HG03457 (cell line): ENCODE data around the gene CXCL3.

ENCODE experiments used
- ATAC-seq: cut with Tn5 transposase; IDR thresholded peaks from one replicate; pipeline ENCODE4 v1.9.1; 2021; ENCODE audit warnings: moderate number of reproducible peaks; ENCODE audit not compliant: unreplicated experiment

Gene CXCL3

DNA sequence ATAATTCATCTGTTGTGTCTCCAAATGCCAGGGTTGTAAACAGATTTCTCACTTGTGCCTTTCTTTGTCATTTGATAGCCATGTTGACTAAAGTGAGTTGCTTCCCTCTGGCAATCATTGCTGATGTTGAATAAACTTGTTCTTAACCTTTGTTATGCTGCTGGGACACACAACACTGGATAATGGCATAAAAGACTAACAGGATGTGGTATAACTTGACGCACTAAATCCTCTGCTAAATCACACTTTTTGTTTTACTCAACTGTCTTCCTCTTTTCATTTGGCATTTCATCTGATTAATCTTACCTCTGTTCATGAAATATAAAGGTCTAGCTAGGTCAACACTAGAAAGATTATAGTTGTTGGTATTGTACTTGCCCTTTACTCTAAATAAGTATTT lies 22.4 kb downstream of the CXCL3 start:
- ATAC-seq: no peak

DNA sequence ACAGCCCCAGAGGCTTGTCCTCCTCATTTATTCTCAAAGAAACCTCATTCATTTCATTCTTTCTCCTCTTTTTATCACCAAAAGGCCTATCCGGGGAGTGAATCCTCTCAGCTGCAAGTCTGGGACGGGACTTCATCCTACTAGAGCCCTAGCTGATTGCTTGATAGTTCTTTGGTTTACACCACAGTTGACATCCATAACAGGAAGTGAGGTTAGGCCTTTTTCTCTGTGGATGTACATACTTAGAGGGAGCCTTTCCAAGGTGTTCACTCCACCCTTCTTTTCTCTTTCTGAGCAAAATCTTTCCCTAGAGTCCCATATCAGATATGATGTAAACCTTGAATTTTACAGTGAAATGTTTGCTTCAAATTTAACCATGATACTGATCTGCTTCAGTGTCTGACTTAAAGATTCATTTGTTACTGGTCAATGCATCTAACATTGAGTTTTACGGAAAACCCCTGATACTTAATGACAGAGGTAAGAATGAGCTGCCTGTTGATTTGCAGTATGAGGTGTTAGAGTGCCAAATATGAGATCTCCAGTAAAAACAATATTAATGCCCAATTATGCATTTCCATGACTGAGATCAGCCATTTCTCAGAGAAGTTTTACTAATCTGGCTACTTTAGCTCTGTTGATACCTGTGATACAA lies 23.2 kb downstream of the CXCL3 start:
- no peak for ATAC-seq

DNA sequence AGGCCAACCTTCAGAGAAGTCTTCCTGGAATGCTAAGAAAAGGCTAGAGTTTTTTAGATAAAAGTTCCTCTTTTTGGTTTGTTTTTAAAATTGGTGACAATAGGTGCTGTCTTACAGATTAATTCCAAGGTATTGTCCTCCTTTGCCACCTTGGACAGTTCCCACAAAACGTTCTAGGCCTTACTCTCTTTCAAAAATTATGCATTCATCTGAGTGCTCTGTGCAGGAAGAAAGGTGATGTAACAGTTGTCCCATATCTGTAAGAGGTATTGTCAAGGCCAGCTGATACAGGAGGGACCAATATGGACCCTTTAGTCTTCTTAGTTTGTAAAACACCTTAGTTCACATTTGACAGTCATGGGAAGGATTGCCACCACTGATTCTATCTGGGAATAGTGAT lies 24.2 kb downstream of the CXCL3 start:
- ATAC-seq: no peak

DNA sequence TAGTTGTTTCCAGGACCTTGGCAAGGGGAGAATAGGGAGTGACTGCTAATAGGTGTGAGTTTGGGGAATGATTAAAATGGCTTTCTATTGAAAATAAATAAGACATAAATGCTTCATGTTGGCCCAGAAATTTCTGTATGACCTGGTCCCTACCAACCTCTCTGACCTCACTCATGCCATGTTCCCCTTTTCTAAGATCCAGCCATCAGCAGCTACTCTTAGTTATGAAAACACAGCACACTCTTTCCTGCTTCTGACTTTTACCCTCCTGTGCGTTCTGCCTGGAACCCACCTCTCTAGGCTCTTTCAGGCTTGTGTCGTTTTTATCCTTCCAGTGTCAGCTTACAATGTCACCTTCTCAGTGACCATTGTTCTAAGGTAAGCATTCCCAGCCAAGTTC lies 25.2 kb downstream of the CXCL3 start:
- no peak for ATAC-seq

DNA sequence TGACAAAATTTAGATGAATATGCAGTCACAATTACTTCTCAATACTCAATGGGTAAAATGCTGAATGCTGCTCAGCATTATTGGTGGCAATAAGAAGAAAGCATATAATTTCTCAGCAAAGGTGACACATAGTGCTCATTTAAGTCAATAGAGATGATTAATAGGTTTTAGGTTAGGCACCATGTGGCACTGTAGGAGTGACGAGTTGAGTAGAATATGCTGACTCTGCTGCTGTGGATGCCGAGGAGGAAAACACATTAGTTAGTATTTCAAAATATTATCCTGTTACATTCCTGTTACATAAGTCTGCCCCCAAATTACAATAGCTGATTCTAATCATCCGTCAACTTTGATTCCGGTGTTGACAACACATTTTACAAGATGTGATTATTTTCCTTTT lies 26.4 kb downstream of the CXCL3 start:
- no peak for ATAC-seq

DNA sequence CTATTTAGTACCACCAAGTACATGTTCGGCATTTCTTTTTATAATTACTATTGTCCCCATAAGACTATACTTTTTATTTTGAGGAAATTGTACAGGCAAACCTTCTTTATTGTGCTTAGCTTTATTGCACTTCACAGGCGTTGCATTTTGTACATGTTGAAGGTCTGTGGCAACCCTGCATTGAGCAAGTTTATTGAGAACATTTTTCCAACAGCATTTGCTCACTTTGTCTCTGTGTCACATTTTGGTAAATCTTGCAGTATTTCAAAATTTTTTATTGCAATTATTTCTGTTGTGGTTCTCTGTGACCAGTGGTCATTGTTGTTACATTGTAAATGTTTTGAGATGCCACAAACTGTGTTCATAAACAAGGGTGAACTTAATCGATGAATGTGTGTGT lies 29.2 kb downstream of the CXCL3 start:
- ATAC-seq: no peak

DNA sequence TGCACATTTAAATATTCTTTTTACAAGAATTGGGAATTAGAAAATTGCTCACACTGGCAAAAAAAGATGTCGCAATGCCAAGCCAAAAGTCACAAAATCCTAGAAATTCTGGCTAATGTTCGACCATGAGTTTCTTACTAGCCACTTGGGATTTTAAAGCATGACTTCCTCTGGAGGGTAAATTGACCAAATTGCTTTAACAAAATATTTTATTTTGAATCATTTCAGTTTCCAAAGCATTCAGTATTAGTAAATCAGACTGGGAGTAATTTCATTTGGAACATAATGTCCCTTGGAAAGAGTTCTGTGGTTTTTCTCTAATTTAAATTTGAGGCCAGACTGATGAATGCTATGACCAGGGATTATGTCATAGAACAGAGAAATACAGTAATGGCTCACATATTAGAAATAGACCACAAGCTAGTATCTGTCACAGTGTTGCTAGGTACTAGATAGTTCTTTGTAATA lies 32.4 kb downstream of the CXCL3 start:
- ATAC-seq: no peak

DNA sequence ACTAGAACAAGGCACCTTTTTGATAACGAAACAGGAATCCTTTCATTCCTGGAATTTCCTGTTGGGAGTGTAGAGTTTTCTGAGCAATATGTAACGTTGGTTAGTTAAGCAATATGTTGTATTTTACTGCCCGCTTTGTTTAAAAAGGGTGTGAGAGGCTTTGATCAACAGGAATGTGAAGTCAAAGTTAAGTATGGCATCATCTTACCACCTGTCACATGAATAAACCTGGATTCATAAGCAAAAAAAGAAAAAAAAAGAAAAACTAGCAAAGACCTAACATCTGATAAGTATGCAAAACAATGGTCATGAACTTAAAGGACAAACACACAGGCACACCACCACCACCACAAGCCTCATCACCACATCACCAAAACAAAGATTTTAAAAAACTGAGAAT lies 33.0 kb downstream of the CXCL3 start:
- no peak for ATAC-seq

DNA sequence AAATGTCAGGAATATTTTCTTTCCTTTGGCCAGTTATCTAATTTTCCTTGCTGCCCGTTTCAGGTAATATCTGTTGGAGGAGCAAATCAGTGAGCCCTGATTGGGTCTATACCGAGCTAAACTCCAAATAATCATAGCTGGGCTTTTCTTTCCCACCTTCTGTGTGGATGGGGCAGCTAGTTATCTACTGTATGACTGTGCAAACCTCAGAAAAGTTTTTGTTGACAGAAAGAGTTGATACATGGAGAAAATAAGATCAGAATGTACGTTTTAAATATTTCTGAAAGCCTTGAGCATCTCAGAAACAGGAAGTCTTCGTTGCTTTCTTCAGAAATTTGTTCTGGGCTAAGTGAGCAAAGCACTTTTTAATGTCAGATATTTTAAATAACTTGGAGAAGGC lies 33.8 kb downstream of the CXCL3 start:
- no peak for ATAC-seq

DNA sequence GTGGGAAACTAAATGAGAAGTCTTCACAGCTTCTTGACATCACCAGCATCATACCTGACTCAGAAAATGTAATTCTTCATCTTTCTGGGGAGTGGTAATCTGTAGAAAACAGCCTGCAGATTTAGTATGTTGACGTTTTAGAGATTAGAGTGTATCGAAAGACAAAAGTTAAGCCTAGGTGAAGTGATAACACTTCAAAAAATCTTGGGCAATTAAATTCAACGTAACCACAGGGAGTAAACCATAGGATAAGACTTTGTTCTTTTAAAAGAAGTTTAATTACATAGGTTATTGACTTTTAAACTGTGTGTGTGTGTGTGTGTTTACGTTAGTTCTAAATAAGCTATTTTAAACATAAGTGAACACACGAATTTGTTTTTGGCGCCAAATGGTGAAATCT lies 38.2 kb downstream of the CXCL3 start:
- no peak for ATAC-seq

DNA sequence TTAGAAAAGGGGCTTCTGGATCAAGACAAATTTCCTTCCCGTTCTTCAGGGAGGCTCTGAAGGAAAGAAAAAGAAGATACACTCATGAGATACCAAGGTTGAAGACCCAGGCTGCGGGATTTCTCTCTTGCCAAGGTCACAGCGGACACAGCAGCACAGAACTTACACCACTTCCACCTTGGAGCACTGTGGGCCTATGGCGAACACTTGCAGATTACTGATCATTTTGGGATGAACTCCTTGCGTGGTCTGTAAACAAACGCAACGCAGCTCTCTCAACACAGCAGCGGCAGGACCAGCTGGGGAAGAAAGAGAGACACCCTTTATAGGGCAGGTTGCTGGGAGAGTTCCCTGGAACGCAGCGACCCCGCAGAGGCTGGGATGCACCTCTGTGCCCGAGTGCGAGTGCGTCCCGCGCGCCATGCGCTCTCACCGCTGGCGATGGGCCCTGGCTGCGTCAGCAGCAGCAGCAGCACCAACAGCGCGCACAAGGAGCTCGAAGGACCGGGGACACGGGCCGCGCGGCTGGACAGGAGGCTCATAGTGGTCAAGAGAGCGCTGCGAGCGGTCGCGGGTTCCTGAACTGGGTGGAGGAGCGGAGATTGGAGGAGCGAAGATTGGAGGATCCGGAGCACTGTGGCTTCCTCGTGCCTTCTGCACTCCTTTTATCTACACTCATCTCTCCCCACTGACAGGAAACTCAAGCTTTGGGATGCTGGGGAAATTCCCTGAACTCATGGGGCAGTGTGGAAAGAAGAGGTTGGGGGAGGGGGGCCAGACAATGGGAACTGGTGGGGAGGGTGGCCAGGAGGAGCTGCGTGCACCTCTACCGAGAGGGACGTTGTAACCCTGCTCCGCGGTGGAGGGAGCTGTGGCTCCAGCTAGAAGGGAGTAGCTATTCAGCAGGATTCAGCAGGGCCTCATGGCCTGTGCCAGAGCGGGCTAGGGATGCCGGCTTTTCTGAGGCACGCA lies 40.2 kb downstream of the CXCL3 start, which contains the start of gene CXCL5:
TSS of gene CXCL5 (minus strand) at position 638 of the 972 bp plus-strand sequence. CDS start at position 542, 96 bp downstream.
- ATAC-seq: no peak

DNA sequence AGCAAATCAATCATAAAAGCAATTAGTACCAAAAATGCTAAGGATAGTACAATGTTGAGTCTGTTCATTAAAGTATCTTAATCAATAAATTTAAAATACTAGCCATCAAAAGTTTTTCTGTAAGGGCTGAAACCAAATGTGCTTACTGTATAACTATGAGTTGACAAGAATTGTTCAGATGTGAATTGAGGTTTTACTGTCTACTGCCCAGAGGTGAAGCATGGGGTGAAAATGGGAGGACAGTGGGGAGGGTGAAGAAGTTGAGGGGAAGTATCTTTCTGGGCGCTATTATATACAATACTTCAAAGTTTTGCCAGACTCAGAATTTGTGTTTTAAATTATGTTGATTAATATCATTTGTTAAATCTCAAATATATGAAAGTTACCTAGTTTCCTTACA lies 46.4 kb downstream of the CXCL3 start:
- no peak for ATAC-seq

DNA sequence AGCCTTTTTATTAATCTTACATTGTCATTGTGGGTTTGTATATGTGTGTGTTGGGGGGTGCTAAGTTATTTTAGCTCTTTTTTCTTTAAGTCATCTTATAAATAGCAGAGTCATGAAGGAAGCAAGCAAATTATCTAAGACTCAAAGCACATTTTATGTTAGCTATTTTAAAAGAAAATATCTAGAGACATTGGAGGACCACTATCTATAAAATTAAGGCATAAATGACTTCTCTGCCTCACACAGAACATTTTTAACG lies 46.8 kb downstream of the CXCL3 start:
- ATAC-seq: no peak

DNA sequence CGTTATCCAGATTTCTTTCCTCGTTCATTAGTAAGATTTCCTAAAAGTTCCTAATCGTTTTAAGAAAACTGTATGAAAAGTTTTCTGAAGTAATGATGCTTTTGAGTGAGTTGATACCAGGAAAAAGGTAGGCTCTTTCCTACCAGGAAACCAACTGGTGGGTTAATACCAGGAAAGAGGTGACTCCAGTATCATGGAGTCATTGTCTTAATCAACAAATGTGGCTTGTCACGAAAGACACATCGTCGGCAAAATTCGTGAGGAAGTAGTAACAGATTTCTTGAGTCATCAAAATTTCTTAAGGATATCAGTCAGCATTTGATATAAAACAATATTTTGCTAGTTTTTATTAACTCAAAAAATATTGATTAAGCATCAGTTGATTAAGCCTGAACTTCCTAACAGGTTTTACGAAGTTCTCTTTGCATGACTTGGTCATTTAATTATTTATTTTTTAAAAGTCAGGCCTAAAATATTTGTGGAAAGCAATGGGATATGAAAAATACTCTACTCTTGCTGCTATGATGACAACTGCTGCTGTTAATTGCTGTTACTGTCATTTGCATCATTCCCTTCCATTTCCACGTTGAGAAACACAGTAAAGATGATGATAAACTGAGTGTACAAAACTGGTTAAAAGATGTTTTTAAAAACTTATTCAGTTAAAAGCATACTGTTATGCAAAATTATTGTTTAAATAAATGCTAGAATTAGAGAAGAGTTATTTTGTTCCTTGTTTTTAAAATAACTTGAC lies 47.3 kb downstream of the CXCL3 start:
- ATAC-seq: no peak

DNA sequence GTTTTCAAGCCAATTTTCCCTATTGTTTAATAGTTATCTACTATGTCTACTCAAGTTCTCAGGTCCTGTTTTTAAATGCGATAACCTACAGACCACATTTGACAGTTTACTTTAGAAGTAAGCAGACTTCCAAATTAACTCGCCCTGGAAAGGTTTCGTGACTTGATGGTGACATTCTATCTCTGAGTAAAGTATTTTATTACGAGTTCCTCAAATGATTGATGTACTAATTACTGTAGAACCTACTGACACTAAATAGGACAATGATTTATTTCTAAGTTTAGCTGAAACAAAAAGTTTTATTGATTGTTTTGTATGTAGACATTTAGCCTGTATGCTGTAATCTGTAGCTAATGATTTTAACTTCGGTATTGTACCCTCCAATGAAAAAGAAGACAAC lies 48.6 kb downstream of the CXCL3 start:
- ATAC-seq: no peak

DNA sequence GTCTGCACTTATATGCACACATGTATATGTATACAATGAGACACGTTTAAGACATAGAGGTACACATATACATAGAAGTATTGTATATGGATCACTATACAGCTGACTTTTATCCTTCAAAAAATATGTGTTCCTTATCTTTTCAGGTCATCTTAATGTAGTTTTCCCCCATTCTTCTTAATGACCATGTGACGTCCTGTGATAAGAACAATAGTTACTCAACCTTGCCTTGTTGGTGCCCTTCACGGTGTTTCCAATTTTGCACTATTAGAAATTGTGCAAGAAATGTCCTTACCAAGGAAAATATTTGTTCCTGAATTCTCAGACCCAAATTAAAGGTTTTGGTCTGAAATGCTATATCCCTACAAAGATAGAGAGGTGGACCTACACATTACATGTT lies 49.5 kb downstream of the CXCL3 start:
- ATAC-seq: no peak

DNA sequence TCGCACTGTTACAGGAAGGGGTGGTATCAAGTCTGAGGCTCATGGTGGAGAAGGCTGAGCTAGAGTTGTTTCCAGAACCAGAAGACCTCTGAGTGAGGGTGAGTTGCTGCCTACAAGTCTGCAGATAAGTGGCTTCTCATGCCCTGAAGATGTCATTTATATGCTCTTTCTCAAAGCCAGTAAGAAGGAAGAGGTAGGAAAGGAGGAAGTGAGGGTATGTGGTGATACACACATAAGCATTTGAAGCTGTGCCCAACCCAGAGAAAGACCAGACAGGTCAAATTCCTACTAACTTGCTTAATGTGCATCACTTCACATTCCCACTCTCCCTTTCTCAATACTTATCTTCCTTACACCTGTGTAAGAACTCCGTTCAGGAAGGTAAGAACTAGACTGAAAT lies 50.4 kb downstream of the CXCL3 start, which contains the start of gene PPBP:
TSS of gene PPBP (minus strand) at position 130 of the 400 bp plus-strand sequence. CDS start at position 43, 87 bp downstream.
- no peak for ATAC-seq
